ENCODE measurements around the gene TNRC6B. TPM values are rescaled to one million over a fixed set of nuclear protein-coding genes. Genes with fewer than 3 reads are reported as not detected.

Gene TNRC6B
- total RNA-seq, 2 donors from 2014 or later = 45.3 to 59.1 TPM

- H3K4me3 Mint-ChIP-seq = no peak overlapping the region
- peaks cover 100% of the 10 kb centered on the region for H3K36me3 Mint-ChIP-seq (ENCODE audit: low read depth)
- ATAC-seq (replicated peaks) = no peak
- no peaks in the 10 kb centered on the region for H3K9me3 Mint-ChIP-seq
- peaks cover 6% of the 10 kb centered on the region for H3K4me1 Mint-ChIP-seq
- peak overlapping the region; percentile 75 for H3K27ac Mint-ChIP-seq
- no peaks in the 10 kb centered on the region for H3K27me3 Mint-ChIP-seq
Measured at GRCh38 chr22:40314041-40314440, 136.3 kb downstream of the TNRC6B start.

GRCh38 chr22:40320687-40321086, 143.0 kb downstream of the TNRC6B start:
- ATAC-seq (replicated peaks) = peak; percentile 24
- Mint-ChIP-seq H3K27ac (peak overlapping the region; percentile 79), H3K36me3 (ENCODE audit: low read depth) (peaks cover 69% of the 10 kb centered on the region), H3K4me3 (peak overlapping the region; percentile 5), H3K9me3 (no peaks in the 10 kb centered on the region), H3K4me1 (peaks cover 31% of the 10 kb centered on the region), H3K27me3 (no peaks in the 10 kb centered on the region)

DNA sequence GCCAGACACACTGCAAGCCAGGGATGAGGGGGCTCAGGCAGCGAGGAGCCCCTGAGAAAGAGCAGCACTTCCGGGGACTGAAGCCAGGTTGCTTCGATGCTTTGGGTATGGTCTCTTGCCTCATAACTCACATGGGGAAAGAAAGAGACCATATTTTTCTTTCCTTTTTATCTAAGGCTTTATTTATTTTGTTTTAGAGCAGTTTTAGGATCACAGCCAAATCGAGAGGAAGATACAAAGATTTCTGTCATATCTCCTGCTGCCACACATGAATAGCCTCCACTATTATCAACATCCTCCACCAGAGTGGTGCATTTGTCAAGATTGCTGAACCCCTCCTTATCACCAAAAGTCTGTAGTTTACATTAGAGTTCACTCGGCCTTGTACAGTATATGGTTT, 144.3 kb downstream of the TNRC6B start:
- H3K27me3 Mint-ChIP-seq = no peaks in the 10 kb centered on the region
- no peaks in the 10 kb centered on the region for H3K9me3 Mint-ChIP-seq
- no peak for ATAC-seq (replicated peaks)
- H3K4me3 Mint-ChIP-seq = no peak overlapping the region
- no peak overlapping the region for H3K27ac Mint-ChIP-seq
- H3K4me1 Mint-ChIP-seq = peaks cover 34% of the 10 kb centered on the region
- peaks cover 56% of the 10 kb centered on the region for H3K36me3 Mint-ChIP-seq (ENCODE audit: low read depth)

GRCh38 chr22:40322818-40323447, 145.2 kb downstream of the TNRC6B start:
- Mint-ChIP-seq H3K27me3 (no peaks in the 10 kb centered on the region), H3K27ac (no peak overlapping the region), H3K9me3 (no peaks in the 10 kb centered on the region), H3K4me1 (peaks cover 41% of the 10 kb centered on the region), H3K4me3 (no peak overlapping the region), H3K36me3 (ENCODE audit: low read depth) (peaks cover 47% of the 10 kb centered on the region)
- ATAC-seq (replicated peaks) = no peak

- H3K27ac Mint-ChIP-seq = peak overlapping the region; percentile 93
- H3K4me1 Mint-ChIP-seq = peaks cover 41% of the 10 kb centered on the region
- peak overlapping the region; percentile 88 for H3K4me3 Mint-ChIP-seq
- H3K36me3 Mint-ChIP-seq (ENCODE audit: low read depth) = peaks cover 39% of the 10 kb centered on the region
- H3K9me3 Mint-ChIP-seq = no peaks in the 10 kb centered on the region
- ATAC-seq (replicated peaks) = no peak
- H3K27me3 Mint-ChIP-seq = no peaks in the 10 kb centered on the region
Measured at GRCh38 chr22:40323681-40324171, 146.0 kb downstream of the TNRC6B start.

DNA sequence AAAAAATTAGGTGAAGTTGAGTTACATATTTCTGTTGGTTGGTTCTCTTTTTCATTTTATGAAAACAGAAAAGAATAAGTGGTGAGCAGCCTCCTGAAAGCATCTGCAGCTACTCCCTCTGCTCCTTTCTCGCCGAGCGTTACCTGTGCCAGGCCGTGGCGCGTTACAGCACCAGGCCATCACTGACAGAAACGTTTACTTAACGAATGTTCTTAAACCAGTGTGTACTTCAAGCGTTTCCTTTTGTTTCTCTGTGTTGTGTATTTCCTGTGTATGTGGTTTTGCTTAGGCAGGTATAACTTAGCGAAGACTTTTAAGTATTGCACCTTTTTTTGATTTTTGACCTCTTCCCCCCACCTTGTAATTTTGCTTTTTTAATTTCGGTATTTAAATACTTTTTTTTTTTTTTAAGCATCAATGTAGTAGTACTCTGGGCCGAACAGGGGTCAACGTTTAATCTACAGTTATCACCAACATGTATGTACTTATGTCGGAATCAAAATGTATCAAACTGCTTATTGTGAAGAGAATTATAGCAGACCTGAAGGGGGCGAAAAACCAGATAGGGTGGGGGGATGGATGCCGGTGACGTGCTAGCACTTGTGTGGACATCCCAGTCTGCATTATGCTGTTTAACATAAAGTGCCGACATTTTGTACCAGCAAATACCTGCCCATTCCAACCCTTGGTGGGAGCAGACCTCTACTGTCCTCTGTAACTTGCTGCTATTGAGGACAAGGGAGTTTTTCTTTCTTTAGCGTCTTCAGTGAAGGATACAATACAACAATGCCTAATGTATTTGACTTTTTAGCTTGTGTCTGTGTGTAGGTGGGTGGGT, 147.0 kb downstream of the TNRC6B start:
- H3K27ac Mint-ChIP-seq = peak overlapping the region; percentile 93

GRCh38 chr22:40325315-40325714, 147.6 kb downstream of the TNRC6B start:
- no peaks in the 10 kb centered on the region for H3K9me3 Mint-ChIP-seq
- H3K36me3 Mint-ChIP-seq (ENCODE audit: low read depth) = peaks cover 34% of the 10 kb centered on the region
- H3K27me3 Mint-ChIP-seq = no peaks in the 10 kb centered on the region
- H3K27ac Mint-ChIP-seq = peak overlapping the region; percentile 93
- peaks cover 46% of the 10 kb centered on the region for H3K4me1 Mint-ChIP-seq
- ATAC-seq (replicated peaks) = peak; percentile 93
- H3K4me3 Mint-ChIP-seq = peak overlapping the region; percentile 88

More for the DNA sequence above, 147.0 kb downstream of the TNRC6B start:
- peak; percentile 50 for ATAC-seq (replicated peaks)
- Mint-ChIP-seq H3K27me3 (no peaks in the 10 kb centered on the region), H3K4me1 (peaks cover 41% of the 10 kb centered on the region), H3K9me3 (no peaks in the 10 kb centered on the region), H3K4me3 (peak overlapping the region; percentile 88), H3K36me3 (ENCODE audit: low read depth) (peaks cover 29% of the 10 kb centered on the region)

GRCh38 chr22:40326905-40327735, 149.4 kb downstream of the TNRC6B start:
- Mint-ChIP-seq H3K36me3 (ENCODE audit: low read depth) (peaks cover 24% of the 10 kb centered on the region), H3K27ac (peak overlapping the region; percentile 81), H3K4me1 (peaks cover 46% of the 10 kb centered on the region)

DNA sequence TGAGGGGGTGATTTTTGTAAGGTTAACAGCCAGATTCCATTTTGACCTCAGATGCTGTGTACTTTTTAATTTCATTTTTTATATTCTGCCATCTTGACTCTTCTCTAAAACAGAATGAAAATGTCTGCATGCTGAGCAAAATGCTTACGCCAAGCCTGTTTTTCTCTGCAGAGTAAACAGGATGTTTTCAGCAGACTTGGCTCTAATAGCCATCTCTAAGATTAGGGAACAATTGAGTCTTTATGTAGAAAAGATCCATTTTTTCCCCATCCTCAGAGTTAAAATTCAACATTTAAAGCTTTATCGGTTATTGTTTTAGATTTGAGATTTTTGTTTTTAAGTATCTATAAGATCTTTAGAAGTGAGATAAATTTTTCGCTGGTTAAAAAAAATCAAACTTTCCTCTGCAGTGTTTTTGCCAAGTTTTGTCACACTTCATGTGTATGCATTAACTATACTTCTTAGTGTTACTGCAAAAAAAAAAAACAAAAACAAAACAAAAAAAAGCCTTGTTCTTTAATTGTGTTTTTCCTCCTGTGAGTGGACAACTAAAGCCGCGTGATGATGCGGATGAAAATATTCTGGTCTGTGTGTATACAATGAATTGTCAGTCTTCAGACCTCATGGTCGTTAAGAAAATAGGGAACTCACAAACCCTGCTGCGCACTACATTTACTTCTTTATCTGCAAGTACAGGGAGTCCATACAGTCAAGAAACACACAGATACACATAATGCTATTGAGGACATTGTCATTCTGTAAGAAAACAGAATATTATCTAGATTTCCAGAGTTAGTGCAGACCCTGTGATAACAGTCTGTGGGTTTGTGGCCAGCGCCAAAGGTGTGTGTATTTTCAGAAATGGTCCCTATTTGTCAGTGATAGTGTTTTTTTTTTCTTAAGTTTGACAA, 151.1 kb downstream of the TNRC6B start:
- no peaks in the 10 kb centered on the region for H3K9me3 Mint-ChIP-seq
- H3K4me1 Mint-ChIP-seq = peaks cover 58% of the 10 kb centered on the region
- peaks cover 11% of the 10 kb centered on the region for H3K36me3 Mint-ChIP-seq (ENCODE audit: low read depth)
- no peak overlapping the region for H3K27ac Mint-ChIP-seq
- H3K27me3 Mint-ChIP-seq = no peaks in the 10 kb centered on the region
- no peak for ATAC-seq (replicated peaks)
- H3K4me3 Mint-ChIP-seq = no peak overlapping the region

More at GRCh38 chr22:40326905-40327735, 149.4 kb downstream of the TNRC6B start:
- Mint-ChIP-seq H3K4me3 (peak overlapping the region; percentile 55), H3K9me3 (no peaks in the 10 kb centered on the region), H3K27me3 (no peaks in the 10 kb centered on the region)
- ATAC-seq (replicated peaks) = no peak

DNA sequence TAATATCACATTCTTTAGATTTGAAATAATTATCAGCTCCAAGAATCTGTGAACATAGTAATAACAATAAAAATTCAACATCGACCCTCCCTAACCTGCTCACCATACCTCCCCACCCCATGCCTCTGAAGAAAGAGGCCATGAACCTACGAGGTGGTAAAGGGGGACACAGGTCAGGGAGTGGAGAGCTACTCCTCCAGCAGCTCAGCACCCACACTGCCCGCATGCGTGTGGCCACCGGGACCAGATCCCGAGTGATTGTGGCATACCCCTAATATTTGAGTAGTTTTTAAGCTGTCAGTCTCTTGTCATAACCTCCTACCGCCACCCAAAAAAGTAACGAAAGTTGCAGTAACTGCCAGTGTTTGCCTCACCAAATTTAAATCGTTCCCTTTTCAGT, 151.7 kb downstream of the TNRC6B start:
- no peak for ATAC-seq (replicated peaks)
- peaks cover 63% of the 10 kb centered on the region for H3K4me1 Mint-ChIP-seq
- no peak overlapping the region for H3K4me3 Mint-ChIP-seq
- H3K27me3 Mint-ChIP-seq = no peaks in the 10 kb centered on the region
- peaks cover 11% of the 10 kb centered on the region for H3K36me3 Mint-ChIP-seq (ENCODE audit: low read depth)
- H3K9me3 Mint-ChIP-seq = no peaks in the 10 kb centered on the region
- H3K27ac Mint-ChIP-seq = no peak overlapping the region

DNA sequence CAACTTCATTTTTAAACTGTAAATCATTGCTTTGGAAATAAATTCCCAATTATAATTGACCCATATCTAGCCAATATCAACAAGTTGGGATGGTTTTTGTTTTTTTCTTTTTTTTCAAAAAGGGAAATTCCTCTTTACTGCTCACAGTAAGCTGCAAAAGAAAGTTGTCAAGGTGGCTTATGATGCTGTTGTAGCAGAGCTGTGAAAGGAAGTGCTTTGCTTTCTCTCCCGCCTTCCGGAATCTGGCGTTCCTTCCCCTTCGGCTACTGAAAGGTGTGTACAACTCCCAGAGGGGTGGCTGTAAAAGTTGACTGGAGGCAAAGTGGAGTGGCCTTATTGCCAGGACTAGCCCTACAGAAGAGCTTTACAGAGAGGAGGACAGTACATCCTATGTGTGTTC, 152.4 kb downstream of the TNRC6B start:
- Mint-ChIP-seq H3K4me3 (no peak overlapping the region), H3K36me3 (ENCODE audit: low read depth) (peaks cover 16% of the 10 kb centered on the region), H3K9me3 (no peaks in the 10 kb centered on the region), H3K27me3 (no peaks in the 10 kb centered on the region), H3K4me1 (peaks cover 63% of the 10 kb centered on the region), H3K27ac (peak overlapping the region; percentile 12)
- no peak for ATAC-seq (replicated peaks)

DNA sequence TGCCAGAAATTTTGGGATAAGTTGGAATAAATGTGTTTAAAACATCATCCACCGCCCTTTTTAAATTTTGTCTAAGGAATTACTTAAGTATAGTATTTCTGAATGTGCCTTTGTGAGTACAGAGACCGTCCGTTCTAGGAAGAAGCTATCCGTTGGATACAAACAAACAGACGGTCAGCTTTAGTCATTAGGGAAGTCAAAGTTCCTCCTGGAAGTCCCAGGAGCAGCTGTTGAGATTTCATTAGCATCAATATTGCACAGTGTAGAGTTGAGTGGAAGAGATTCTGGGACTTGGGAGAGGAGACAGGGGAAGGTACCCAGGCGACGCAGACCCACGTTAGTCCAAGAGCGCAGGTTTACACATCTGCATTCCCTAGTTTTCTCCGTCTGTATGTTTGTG, 152.9 kb downstream of the TNRC6B start:
- peak overlapping the region; percentile 12 for H3K27ac Mint-ChIP-seq
- peaks cover 59% of the 10 kb centered on the region for H3K4me1 Mint-ChIP-seq
- no peaks in the 10 kb centered on the region for H3K9me3 Mint-ChIP-seq
- H3K27me3 Mint-ChIP-seq = no peaks in the 10 kb centered on the region
- peaks cover 17% of the 10 kb centered on the region for H3K36me3 Mint-ChIP-seq (ENCODE audit: low read depth)
- H3K4me3 Mint-ChIP-seq = no peak overlapping the region
- no peak for ATAC-seq (replicated peaks)

- Mint-ChIP-seq H3K36me3 (ENCODE audit: low read depth) (peaks cover 17% of the 10 kb centered on the region), H3K4me1 (peaks cover 61% of the 10 kb centered on the region), H3K9me3 (no peaks in the 10 kb centered on the region), H3K27me3 (no peaks in the 10 kb centered on the region), H3K27ac (peak overlapping the region; percentile 70), H3K4me3 (peak overlapping the region; percentile 56)
- peak; percentile 5 for ATAC-seq (replicated peaks)
Measured at GRCh38 chr22:40331706-40332105, 154.0 kb downstream of the TNRC6B start.
